Uterus (tissue), 4 donors: ENCODE results near the gene NUP58. TPM values are rescaled to one million over a fixed set of nuclear protein-coding genes. Genes with fewer than 3 reads are reported as not detected.

Experiments used
- DNase-seq, 2 donors: peaks; one replicate each; pipeline ENCODE4 v3.0.0-alpha.2; 2019 to 2020
- H3K27ac ChIP-seq, 2 donors: fragments of 200-600 bp; sonication (generic); 1 replicate in 1 of 2; 2 replicates in 1 of 2; pipeline ENCODE4 v1.5.1; 2016 to 2018
- H3K27me3 ChIP-seq, 2 donors: fragments of 200-600 bp; sonication (generic); one replicate each; pipeline ENCODE4 v1.5.1; 2018 to 2019; ENCODE audit warnings: control low read depth in 1 of 2
- H3K36me3 ChIP-seq, 2 donors: fragments of 200-600 bp; sonication (generic); one replicate each; pipeline ENCODE4 v1.5.1; 2019; ENCODE audit warnings: control low read depth in 1 of 2
- H3K4me1 ChIP-seq, 2 donors: fragments of 200-600 bp; sonication (generic); one replicate each; pipeline ENCODE4 v1.5.1; 2018 to 2019; ENCODE audit warnings: control low read depth in 1 of 2
- H3K4me3 ChIP-seq, 2 donors: fragments of 200-600 bp; sonication (generic); 1 replicate in 1 of 2; 2 replicates in 1 of 2; pipeline ENCODE4 v1.5.1; 2018 to 2019; ENCODE audit warnings: mild to moderate bottlenecking in 1 of 2
- H3K9me3 ChIP-seq, 2 donors: fragments of 200-600 bp; sonication (generic); one replicate each; pipeline ENCODE4 v1.5.1; 2019; ENCODE audit warnings: control low read depth in 1 of 2
- CTCF ChIP-seq, 4 experiments: fragments of 200-600 bp in 2 of 4; fragments of 450-650 bp in 2 of 4; sonication (generic) in 2 of 4; IDR thresholded peaks; one replicate each; pipeline ENCODE4 v1.5.1; 2016 to 2019; ENCODE audit warnings: antibody characterized with exemption in 4 of 4, mild to moderate bottlenecking in 2 of 4, moderate library complexity in 1 of 4
- POLR2A ChIP-seq, 2 donors: fragments of 450-650 bp; IDR thresholded peaks; one replicate each; pipeline ENCODE4 v1.6.1; 2016; ENCODE audit warnings: antibody characterized with exemption in 2 of 2, mild to moderate bottlenecking in 1 of 2, moderate library complexity in 1 of 2
- intact Hi-C: fragments of 100-400 bp; cut with DNase I; formaldehyde crosslinking; loops from one replicate; pipeline ENCODE4 v1.15.1; 2023; ENCODE audit warnings: low total_unique reads
- total RNA-seq, 4 donors: library from RNA; depleted of rRNA in 3 of 4; stranded (reverse); fragments of >200 nt in 3 of 4; gene quantifications; one replicate each; pipeline versions ENCODE4 v1.1.0 to v1.2.4, GENCODE V29; 2014 to 2023
- donor health status: DM: yes; HTN: yes; CAD: no.

NUP58 gene
- total RNA-seq, 4 donors from 2014 or later = 49.7 to 130 (median 61.1) TPM

- no peak overlapping the region for H3K27ac ChIP-seq
- H3K36me3 ChIP-seq = no peaks in the 10 kb centered on the region
- no peak for TF ChIP-seq CTCF (IDR thresholded peaks at IDR 0.05)
- no peak for TF ChIP-seq POLR2A (IDR thresholded peaks at IDR 0.05)
- no peaks in the 10 kb centered on the region for H3K4me1 ChIP-seq
- intact Hi-C loops = no loop called here
- no peaks in the 10 kb centered on the region for H3K27me3 ChIP-seq
- DNase-seq = no peak
- no peaks in the 10 kb centered on the region for H3K9me3 ChIP-seq
- no peak overlapping the region for H3K4me3 ChIP-seq
Observed at GRCh38 chr13:25319771-25320170, 18.3 kb downstream of the NUP58 start.

- H3K4me3 ChIP-seq = no peak overlapping the region
- H3K27ac ChIP-seq = no peak overlapping the region
- no peaks in the 10 kb centered on the region for H3K4me1 ChIP-seq
- no peaks in the 10 kb centered on the region for H3K9me3 ChIP-seq
- no peak for TF ChIP-seq CTCF (IDR thresholded peaks at IDR 0.05)
- DNase-seq = no peak
- intact Hi-C loops = no loop called here
- no peaks in the 10 kb centered on the region for H3K36me3 ChIP-seq
- no peaks in the 10 kb centered on the region for H3K27me3 ChIP-seq
Observed at GRCh38 chr13:25324100-25324499, 22.7 kb downstream of the NUP58 start.

GRCh38 chr13:25329706-25330105, 28.3 kb downstream of the NUP58 start:
- intact Hi-C loops = no loop called here

GRCh38 chr13:25330541-25330940, 29.1 kb downstream of the NUP58 start:
- Histone ChIP-seq H3K27ac (no peak overlapping the region), H3K36me3 (no peaks in the 10 kb centered on the region), H3K4me1 (no peaks in the 10 kb centered on the region), H3K27me3 (no peaks in the 10 kb centered on the region), H3K4me3 (no peak overlapping the region), H3K9me3 (no peaks in the 10 kb centered on the region)
- DNase-seq = no peak
- intact Hi-C loops = no loop called here
- no peak for TF ChIP-seq CTCF (IDR thresholded peaks at IDR 0.05)
- TF ChIP-seq POLR2A (IDR thresholded peaks at IDR 0.05) = no peak

More at GRCh38 chr13:25329706-25330105, 28.3 kb downstream of the NUP58 start:
- TF ChIP-seq POLR2A (IDR thresholded peaks at IDR 0.05) = no peak
- no peak for TF ChIP-seq CTCF (IDR thresholded peaks at IDR 0.05)
- H3K27me3 ChIP-seq = no peaks in the 10 kb centered on the region
- H3K27ac ChIP-seq = no peak overlapping the region
- DNase-seq = no peak
- no peaks in the 10 kb centered on the region for H3K4me1 ChIP-seq
- no peaks in the 10 kb centered on the region for H3K9me3 ChIP-seq
- no peaks in the 10 kb centered on the region for H3K36me3 ChIP-seq
- H3K4me3 ChIP-seq = no peak overlapping the region

- TF ChIP-seq POLR2A (IDR thresholded peaks at IDR 0.05) = no peak
- TF ChIP-seq CTCF (IDR thresholded peaks at IDR 0.05) = no peak
- Histone ChIP-seq H3K36me3 (no peaks in the 10 kb centered on the region), H3K27me3 (no peaks in the 10 kb centered on the region), H3K27ac (no peak overlapping the region), H3K4me3 (no peak overlapping the region), H3K4me1 (no peaks in the 10 kb centered on the region), H3K9me3 (no peaks in the 10 kb centered on the region)
- intact Hi-C loops = no loop called here
- DNase-seq = no peak
Observed at GRCh38 chr13:25335856-25336255, 34.4 kb downstream of the NUP58 start.
